ENCODE results near the gene SLC38A6.

Gene SLC38A6

GRCh38 chr14:60980811-60981632 lies at the start of gene SLC38A6, which contains the start of gene TRMT5:
SLC38A6 (plus strand) TSS chr14:60981245; CDS start chr14:60981278, 33 bp downstream.
TRMT5 (minus strand) TSS chr14:60981079; CDS start chr14:60980973, 106 bp downstream.
- DNase-seq, result peak; percentile 94

GRCh38 chr14:60933920-60934655 lies 47.0 kb upstream of the SLC38A6 start:
- DNase-seq, result no peak

GRCh38 chr14:60935319-60935718 lies 45.7 kb upstream of the SLC38A6 start:
- no peak for DNase-seq

- DNase-seq, result no peak
Observed at GRCh38 chr14:60943637-60944032, 37.4 kb upstream of the SLC38A6 start.

- no peak for DNase-seq
Observed at GRCh38 chr14:60944204-60944603, 36.8 kb upstream of the SLC38A6 start.

GRCh38 chr14:60945984-60946383 lies 35.1 kb upstream of the SLC38A6 start:
- no peak for DNase-seq

GRCh38 chr14:60946773-60947172 lies 34.3 kb upstream of the SLC38A6 start:
- DNase-seq, result no peak

- DNase-seq, result no peak
Observed at GRCh38 chr14:60951776-60952435, 29.1 kb upstream of the SLC38A6 start.

- DNase-seq, result no peak
Observed at GRCh38 chr14:60956202-60956601, 24.8 kb upstream of the SLC38A6 start.

GRCh38 chr14:60956632-60957031 lies 24.4 kb upstream of the SLC38A6 start:
- no peak for DNase-seq

- no peak for DNase-seq
Observed at GRCh38 chr14:60958146-60958545, 22.9 kb upstream of the SLC38A6 start.

GRCh38 chr14:60963761-60964160 lies 17.3 kb upstream of the SLC38A6 start:
- no peak for DNase-seq

GRCh38 chr14:60964904-60965303 lies 16.1 kb upstream of the SLC38A6 start:
- no peak for DNase-seq

GRCh38 chr14:60965402-60965801 lies 15.6 kb upstream of the SLC38A6 start:
- no peak for DNase-seq

GRCh38 chr14:60968099-60968498 lies 12.9 kb upstream of the SLC38A6 start:
- DNase-seq, result no peak

- no peak for DNase-seq
Observed at GRCh38 chr14:60968671-60969070, 12.4 kb upstream of the SLC38A6 start.

GRCh38 chr14:60970146-60970545 lies 10.9 kb upstream of the SLC38A6 start:
- no peak for DNase-seq

GRCh38 chr14:60971271-60971670 lies 9.8 kb upstream of the SLC38A6 start:
- no peak for DNase-seq

- DNase-seq, result no peak
Observed at GRCh38 chr14:60972295-60972694, 8.8 kb upstream of the SLC38A6 start.

GRCh38 chr14:60973070-60973469 lies 8.0 kb upstream of the SLC38A6 start:
- no peak for DNase-seq

- no peak for DNase-seq
Observed at GRCh38 chr14:60974090-60974651, 6.9 kb upstream of the SLC38A6 start.

GRCh38 chr14:60975551-60975950 lies 5.5 kb upstream of the SLC38A6 start:
- no peak for DNase-seq

GRCh38 chr14:60977847-60978246 lies 3.2 kb upstream of the SLC38A6 start:
- DNase-seq, result no peak
